Eye (tissue), 1 donor: ENCODE results near the gene CD8A.
"Not testable (repeated sequence)": the region's sequence is repeated elsewhere in the genome, so short reads cannot be mapped to it uniquely, and the experiment has no call there.

ENCODE experiments used
- DNase-seq: peaks from one replicate; pipeline ENCODE4 v3.0.0-alpha.2; 2015

CD8A gene

DNA sequence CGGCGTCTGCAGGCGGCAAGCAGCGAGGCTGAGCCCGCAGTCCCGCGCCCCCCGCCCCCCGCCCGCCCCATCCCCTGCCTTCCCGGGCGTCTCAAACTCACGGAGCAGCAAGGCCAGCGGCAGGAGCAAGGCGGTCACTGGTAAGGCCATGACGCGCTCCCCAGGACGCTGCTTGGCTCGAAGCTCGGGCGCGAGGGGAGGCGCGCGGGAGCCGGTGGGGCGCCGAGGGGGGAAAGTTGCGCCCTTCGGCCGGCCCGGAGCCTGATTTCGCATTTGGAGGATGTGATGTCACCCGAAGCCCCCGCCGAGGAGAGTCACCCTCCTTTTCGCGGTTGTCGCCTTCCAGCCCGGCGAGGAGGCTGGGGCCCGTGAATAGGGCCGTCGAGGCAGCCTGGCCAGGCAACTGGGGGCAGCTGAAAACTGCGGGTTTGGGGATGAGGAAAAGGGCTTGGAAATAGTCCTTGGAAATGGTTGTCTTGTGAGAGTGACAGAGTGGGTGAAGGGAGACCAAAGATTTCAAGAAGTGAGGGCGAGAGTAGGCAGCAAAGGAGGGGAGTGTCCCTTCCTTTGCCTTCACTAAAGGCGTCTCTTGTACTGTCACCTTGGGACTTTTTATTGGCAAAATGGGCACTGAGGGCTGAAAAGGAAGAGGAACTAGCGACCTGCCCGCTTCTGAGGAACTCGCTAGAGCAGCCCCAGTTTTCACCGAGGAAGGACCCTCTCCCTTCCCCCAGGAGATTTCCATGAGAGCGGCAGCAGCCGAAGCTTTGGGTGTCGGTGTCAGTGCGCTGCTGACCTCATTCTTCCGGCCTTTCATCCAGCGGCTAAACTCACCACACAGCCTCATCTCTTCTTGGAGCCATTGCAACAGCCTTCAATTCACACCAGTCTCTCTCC lies at the start of gene CD8A:
TSS of gene CD8A (minus strand) at position 238 of the 897 bp plus-strand sequence. CDS start at position 150, 88 bp downstream.
- peak; percentile 69 for DNase-seq

DNA sequence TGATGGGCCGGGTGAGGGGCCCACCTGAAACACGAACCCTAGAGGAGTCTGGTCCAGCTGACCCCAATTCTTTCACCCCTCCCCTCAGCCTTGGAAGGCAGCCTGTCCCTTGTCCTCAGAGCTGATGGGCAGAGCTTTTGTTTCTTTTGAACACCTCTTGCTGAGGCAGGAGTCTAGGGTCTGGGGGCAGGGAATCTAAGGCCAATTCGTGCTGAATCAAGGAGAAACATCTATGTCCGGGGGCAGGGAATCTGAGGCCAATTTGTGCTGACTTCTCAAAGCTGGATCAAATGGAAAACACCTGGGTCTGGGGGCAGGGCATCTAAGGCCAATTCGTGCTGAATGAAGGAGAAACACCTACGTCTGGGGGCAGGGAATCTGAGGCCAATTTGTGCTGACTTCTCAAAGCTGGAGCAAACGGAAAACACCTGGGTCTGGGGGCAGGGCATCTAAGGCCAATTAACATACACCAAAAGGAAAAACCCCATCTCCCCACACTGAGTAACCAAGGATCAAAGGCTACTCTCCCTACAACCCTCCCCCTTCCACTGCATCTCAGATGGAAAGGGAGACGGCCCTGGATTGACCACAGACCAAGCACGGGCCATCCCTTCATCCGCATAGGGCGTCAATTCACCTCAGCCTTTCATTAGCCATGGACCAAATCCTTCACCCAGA lies 49.3 kb upstream of the CD8A start:
- not testable (repeated sequence) for DNase-seq

DNA sequence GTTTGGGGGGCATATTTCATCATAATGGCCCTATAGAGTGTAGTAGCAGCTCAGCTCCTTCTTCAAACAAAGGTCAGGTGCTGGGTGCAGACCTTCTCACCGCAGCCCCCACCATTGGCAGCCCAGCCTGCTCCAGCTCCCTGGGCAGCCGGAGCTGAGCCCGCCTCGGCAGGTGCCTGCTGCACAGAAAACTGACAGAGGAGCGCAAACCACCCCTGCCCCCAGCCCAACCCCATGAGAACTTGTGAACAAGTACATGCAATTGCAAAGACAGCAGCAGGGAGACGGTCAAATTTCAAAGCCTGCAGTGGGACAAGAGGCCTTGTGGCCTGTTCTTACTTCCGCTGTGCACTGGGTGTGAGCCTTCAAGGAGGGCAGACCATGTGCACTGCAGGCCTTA lies 48.7 kb upstream of the CD8A start:
- DNase-seq = not testable (repeated sequence)

DNA sequence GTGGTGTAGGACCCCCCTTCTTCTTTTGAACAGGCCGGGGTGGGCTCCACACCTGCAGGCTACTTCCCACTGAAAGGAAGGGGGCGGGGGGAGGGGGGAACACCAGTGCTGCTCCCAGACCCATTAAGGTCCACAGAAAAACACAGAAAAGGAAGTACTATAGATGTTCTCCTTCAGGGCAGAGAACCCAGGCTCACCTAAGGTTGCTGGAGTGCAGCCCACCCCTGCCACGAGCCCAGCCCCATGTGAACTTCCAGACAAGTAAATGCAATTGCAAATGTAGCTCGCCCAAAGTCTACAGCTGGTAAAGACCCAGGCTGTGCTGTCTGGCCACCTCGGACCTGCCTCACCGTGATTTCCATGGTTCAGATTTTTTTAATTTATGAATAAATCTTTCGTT lies 47.0 kb upstream of the CD8A start:
- DNase-seq = not testable (repeated sequence)

GRCh38 chr2:86836915-86837695 lies 46.4 kb upstream of the CD8A start:
- peak; percentile 41 for DNase-seq

- not testable (repeated sequence) for DNase-seq
Observed at GRCh38 chr2:86835548-86835889, 44.8 kb upstream of the CD8A start.

DNA sequence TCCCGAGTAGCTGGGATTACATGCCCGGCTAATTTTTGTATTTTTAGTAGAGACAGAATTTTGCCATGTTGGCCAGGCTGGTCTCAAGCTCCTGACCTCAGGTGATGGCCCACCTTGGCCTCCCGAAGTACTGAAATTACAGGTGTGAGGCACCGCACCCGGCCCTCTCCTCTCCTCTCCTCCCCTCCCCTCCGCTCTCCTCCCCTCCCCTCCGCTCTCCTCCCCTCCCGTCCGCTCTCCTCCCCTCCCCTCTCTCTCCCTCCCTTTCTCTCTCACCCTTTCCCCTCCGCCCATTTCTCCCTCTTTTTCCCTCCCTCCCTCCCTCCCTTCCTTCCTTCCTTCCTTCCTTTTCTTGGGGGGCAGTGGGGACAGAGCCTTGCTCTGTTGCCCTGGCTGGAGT lies 42.6 kb upstream of the CD8A start:
- no peak for DNase-seq

DNA sequence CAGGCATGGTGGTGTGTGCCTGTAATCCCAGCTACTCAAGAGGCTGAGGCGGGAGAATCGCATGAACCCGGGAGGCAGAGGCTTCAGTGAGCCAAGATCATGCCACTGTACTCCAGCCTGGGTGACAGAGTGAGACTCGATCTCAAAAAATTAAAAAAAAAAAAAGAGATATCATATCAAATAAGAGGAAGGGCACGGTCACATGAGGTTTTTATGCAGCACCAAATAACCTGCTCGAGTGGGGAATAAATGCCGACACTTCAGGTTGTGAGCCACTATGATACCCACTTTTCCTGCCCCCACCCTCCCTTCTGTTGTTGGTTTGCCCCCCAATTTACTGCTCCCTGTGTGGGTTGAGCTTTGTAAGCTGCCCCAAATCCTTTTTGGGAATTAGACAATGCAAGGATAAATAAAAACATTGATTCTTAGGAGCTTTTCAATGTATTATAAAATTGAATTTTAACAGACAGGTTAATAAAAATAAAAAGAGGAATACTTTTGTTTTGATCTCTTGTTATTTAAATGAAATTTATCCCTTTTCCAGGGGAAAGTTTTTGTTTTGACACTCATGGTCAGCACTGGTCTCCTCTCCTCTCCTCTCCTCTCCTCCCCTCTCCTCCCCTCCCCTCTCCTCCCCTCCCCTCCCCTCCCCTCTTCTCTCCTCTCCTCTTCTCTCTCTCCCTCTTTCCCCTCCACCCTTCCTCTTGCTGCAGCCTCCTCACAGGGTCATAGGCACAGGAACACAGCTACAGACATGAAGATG lies 41.8 kb upstream of the CD8A start:
- DNase-seq = no peak

DNA sequence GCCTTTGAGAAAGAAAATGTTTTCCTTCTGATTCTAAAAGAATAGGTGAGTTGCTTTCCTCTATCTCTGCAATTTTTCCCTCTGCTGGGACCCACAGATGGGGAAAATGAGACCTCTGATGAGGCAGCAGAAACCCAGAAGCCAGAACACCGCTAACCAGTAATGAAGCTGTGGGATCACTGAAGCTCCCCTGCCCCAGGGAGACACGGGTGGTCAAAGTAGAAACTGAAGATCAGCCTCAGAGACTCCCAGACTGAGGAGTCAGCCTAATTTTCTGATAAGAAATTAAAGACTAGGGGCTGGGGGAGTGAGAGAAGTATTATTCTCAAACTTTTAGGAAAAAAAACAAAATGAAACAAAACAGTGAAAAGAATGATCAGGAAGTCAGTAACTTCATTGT lies 40.8 kb upstream of the CD8A start:
- DNase-seq = no peak

DNA sequence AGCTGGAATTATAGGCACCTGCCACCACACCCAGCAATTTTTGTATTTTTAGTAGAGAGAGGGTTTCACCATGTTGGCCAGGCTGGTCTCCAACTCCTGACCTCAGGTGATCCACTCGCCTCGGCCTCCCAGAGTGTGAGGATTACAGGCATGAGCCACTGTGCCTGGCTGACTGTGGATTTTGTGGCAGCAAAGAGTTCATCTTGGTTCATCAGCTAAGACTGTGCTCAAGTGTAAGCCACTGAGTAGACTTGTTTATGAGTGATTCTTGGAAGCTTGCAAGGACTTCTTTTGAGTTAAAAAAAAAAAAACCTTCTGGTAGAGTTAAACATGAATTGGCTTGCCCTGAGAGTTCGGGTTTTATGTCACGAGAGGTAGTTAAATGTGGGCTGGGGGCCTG lies 36.2 kb upstream of the CD8A start:
- DNase-seq = no peak

GRCh38 chr2:86825693-86826381 lies 35.1 kb upstream of the CD8A start:
- DNase-seq = no peak

- DNase-seq = no peak
Observed at GRCh38 chr2:86825036-86825692, 34.5 kb upstream of the CD8A start.

- DNase-seq = no peak
Observed at GRCh38 chr2:86822668-86823345, 32.1 kb upstream of the CD8A start.

DNA sequence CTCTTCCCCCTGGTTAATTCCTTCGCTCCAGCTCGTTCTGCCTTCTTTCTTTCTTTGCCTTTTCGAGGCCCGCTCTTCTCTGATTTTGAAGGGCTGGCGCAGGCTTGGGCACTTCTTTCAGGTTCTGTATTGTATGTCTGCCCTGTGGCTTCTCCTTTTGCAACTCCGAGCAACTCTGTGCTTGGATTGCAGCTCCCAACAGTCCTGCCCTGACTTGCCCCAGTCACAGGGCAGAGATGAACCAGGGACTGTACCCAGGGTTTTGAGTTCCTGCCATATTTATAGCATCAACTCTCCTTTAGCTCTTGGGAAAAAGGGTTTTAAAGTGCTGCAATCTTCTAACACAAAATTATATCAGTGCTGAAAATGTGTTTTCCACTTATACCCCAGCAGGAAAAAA lies 31.1 kb upstream of the CD8A start:
- DNase-seq = no peak

DNA sequence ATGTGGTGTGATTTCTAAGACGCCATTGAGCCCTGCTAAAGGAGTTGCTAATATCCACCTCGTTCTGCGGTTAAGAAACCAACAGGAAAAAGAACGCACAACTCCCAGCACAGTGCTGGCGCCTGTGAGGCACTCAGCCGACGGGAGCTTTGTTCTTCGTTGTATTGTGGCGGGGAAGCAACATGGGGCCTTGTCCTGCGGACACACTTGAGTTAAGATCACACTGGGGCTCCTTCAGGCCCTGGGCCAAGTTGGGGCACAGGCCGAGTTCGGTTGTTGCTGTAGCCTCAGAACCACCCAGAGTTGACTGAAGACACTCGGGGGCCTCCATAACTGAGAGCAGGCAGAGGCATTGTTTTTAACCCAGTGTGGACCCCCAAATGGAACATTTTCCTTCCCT lies 30.6 kb upstream of the CD8A start:
- no peak for DNase-seq

GRCh38 chr2:86818957-86819356 lies 28.2 kb upstream of the CD8A start:
- DNase-seq = no peak

GRCh38 chr2:86818114-86818801 lies 27.5 kb upstream of the CD8A start:
- DNase-seq = no peak

- no peak for DNase-seq
Observed at GRCh38 chr2:86815611-86816010, 24.9 kb upstream of the CD8A start.

- peak; percentile 36 for DNase-seq
Observed at GRCh38 chr2:86809481-86810121, 18.9 kb upstream of the CD8A start.
